GM12875 (cell line): ENCODE results near the gene PTPRK.

Experiments used
- H3K4me3 ChIP-seq: one replicate; pipeline ENCODE4 v1.5.1; 2011; ENCODE audit warnings: low read depth, low read length, control low read depth
- CTCF ChIP-seq: IDR thresholded peaks from 2 replicates; pipeline ENCODE4 v1.5.1; 2011; ENCODE audit warnings: low read depth, mild to moderate bottlenecking, control low read depth, inconsistent platforms, low read length, moderate library complexity, borderline replicate concordance; ENCODE audit not compliant: insufficient read depth

The PTPRK gene

GRCh38 chr6:128499079-128499731 lies 21.2 kb downstream of the PTPRK start:
- no peak for TF ChIP-seq CTCF
- no peak overlapping the region for H3K4me3 ChIP-seq

- no peak for TF ChIP-seq CTCF
- H3K4me3 ChIP-seq = no peak overlapping the region
Observed at GRCh38 chr6:128498234-128498633, 22.2 kb downstream of the PTPRK start.

- no peak overlapping the region for H3K4me3 ChIP-seq
- TF ChIP-seq CTCF = no peak
Observed at GRCh38 chr6:128495536-128496333, 24.7 kb downstream of the PTPRK start.

- TF ChIP-seq CTCF = no peak
- H3K4me3 ChIP-seq = no peak overlapping the region
Observed at GRCh38 chr6:128494440-128494839, 26.0 kb downstream of the PTPRK start.

GRCh38 chr6:128493877-128494276 lies 26.5 kb downstream of the PTPRK start:
- TF ChIP-seq CTCF = no peak
- H3K4me3 ChIP-seq = no peak overlapping the region

- no peak for TF ChIP-seq CTCF
- no peak overlapping the region for H3K4me3 ChIP-seq
Observed at GRCh38 chr6:128492386-128492785, 28.0 kb downstream of the PTPRK start.

GRCh38 chr6:128491610-128492206 lies 28.7 kb downstream of the PTPRK start:
- H3K4me3 ChIP-seq = no peak overlapping the region
- TF ChIP-seq CTCF = no peak
